Measurements from ENCODE around the gene RABIF.
"Not testable (repeated sequence)": the region's sequence is repeated elsewhere in the genome, so short reads cannot be mapped to it uniquely, and the experiment has no call there.

Gene RABIF

DNA sequence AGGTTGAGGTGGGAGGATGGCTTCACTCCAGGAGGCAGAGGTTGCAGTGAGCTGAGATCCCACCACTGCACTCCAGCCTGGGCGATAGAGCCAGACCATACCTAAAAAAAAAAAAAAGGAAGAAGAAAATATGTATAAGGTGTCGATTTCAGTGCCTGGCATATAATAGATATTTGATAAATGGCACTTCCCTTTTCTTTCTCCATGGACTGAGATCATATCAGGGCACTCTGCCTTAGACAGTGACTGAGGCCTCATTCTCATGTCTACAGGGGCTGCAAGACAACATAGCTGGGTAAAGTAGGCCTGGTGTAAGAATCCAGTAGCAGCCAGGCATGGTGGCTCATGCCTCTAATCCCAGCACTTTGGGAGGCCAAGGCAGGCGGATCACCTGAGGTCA, 57.0 kb downstream of the RABIF start:
- no peak for DNase-seq

GRCh38 chr1:202829223-202829622, 59.7 kb downstream of the RABIF start:
- DNase-seq: not testable (repeated sequence)

All from stimulated activated CD8-positive, alpha-beta memory T cell treated with anti-CD3 and anti-CD28 coated beads, Interleukin-4, amount 100 ng/mL, for 48 hours (primary cell).